ENCODE data around the gene USF3. TPM values are rescaled to one million over a fixed set of nuclear protein-coding genes. Genes with fewer than 3 reads are reported as not detected.
A peak's percentile ranks its signal among the peaks of the same experiment; 100 is the strongest.

USF3 gene
- total RNA-seq, 8 experiments from 2014 or later = 8.2 to 16.8 (median 9.7) TPM

GRCh38 chr3:113721636-113722035 lies 25.2 kb upstream of the USF3 start:
- WGBS, 10 experiments = 60 to 100% (median 88%) methylated on average over 1 to 3 of the region's 3 CpGs
- in situ Hi-C loops (cut with MboI; ENCODE audit: low pct_unique_long_range_greater_than_20kb in 2 of 9, low sequenced_read_pairs in 9 of 9, unreplicated experiment in 9 of 9) = no loop called here

GRCh38 chr3:113719758-113720157 lies 23.3 kb upstream of the USF3 start:
- H3K27ac ChIP-seq = no peak overlapping the region
- 92 to 100% (median 100%) methylated on average over 1 to 2 of the region's 2 CpGs for WGBS, 10 experiments
- no peak overlapping the region for H3K4me3 ChIP-seq
- no peaks in the 10 kb centered on the region for H3K4me1 ChIP-seq (replicated peaks in 1 of 2)
- in situ Hi-C loops (cut with MboI; ENCODE audit: low pct_unique_long_range_greater_than_20kb in 2 of 9, low sequenced_read_pairs in 9 of 9, unreplicated experiment in 9 of 9) = no loop called here
- no peak for ATAC-seq (replicated peaks in 6 of 8)

More at GRCh38 chr3:113721636-113722035, 25.2 kb upstream of the USF3 start:
- ATAC-seq (replicated peaks in 6 of 8) = no peak
- H3K4me3 ChIP-seq = no peak overlapping the region
- no peaks in the 10 kb centered on the region for H3K4me1 ChIP-seq (replicated peaks in 1 of 2)
- H3K27ac ChIP-seq = no peak overlapping the region

- H3K4me1 ChIP-seq (replicated peaks in 1 of 2) = no peaks in the 10 kb centered on the region
- H3K4me3 ChIP-seq = no peak overlapping the region
- no peak for ATAC-seq (replicated peaks in 6 of 8)
- WGBS, 10 experiments = 75 to 100% (median 100%) methylated on average over 1 of the region's 1 CpG; no CpG with 5 or more reads in 1 of the 10 experiments
- H3K27ac ChIP-seq = no peak overlapping the region
- in situ Hi-C loops (cut with MboI; ENCODE audit: low pct_unique_long_range_greater_than_20kb in 2 of 9, low sequenced_read_pairs in 9 of 9, unreplicated experiment in 9 of 9) = no loop called here
These were observed 22.9 kb upstream of the USF3 start for GRCh38 chr3:113719294-113719693.

- WGBS, 10 experiments = 80 to 100% (median 100%) methylated on average over 1 to 3 of the region's 3 CpGs; no CpG with 5 or more reads in 4 of the 10 experiments
- Histone ChIP-seq H3K4me1 (replicated peaks in 1 of 2) (no peaks in the 10 kb centered on the region), H3K27ac (no peak overlapping the region), H3K4me3 (no peak overlapping the region)
- in situ Hi-C loops (cut with MboI; ENCODE audit: low pct_unique_long_range_greater_than_20kb in 2 of 9, low sequenced_read_pairs in 9 of 9, unreplicated experiment in 9 of 9) = no loop called here
- ATAC-seq (replicated peaks in 6 of 8) = no peak
These were observed 21.4 kb upstream of the USF3 start for GRCh38 chr3:113717818-113718217.

- 87 to 100% (median 97%) methylated on average over 1 to 3 of the region's 3 CpGs; no CpG with 5 or more reads in 4 of the 10 experiments for whole genome bisulfite sequencing, 10 experiments
- Histone ChIP-seq H3K4me3 (no peak overlapping the region), H3K27ac (no peak overlapping the region), H3K4me1 (replicated peaks in 1 of 2) (no peaks in the 10 kb centered on the region)
- in situ Hi-C loops (cut with MboI; ENCODE audit: low pct_unique_long_range_greater_than_20kb in 2 of 9, low sequenced_read_pairs in 9 of 9, unreplicated experiment in 9 of 9) = no loop called here
- ATAC-seq (replicated peaks in 6 of 8) = no peak
These were observed 20.9 kb upstream of the USF3 start for GRCh38 chr3:113717308-113717707.

GRCh38 chr3:113714702-113715101 lies 18.3 kb upstream of the USF3 start:
- no peaks in the 10 kb centered on the region for H3K4me1 ChIP-seq (replicated peaks in 1 of 2)
- H3K4me3 ChIP-seq = no peak overlapping the region
- no peak for ATAC-seq (replicated peaks in 6 of 8)
- H3K27ac ChIP-seq = no peak overlapping the region
- WGBS, 10 experiments = 0 to 100% (median 20%) methylated on average over 1 of the region's 1 CpG; no CpG with 5 or more reads in 3 of the 10 experiments
- in situ Hi-C loops (cut with MboI; ENCODE audit: low pct_unique_long_range_greater_than_20kb in 2 of 9, low sequenced_read_pairs in 9 of 9, unreplicated experiment in 9 of 9) = no loop called here

- H3K4me3 ChIP-seq = no peak overlapping the region
- in situ Hi-C loops (cut with MboI; ENCODE audit: low pct_unique_long_range_greater_than_20kb in 2 of 9, low sequenced_read_pairs in 9 of 9, unreplicated experiment in 9 of 9) = no loop called here
- no peak overlapping the region for H3K27ac ChIP-seq
- no peaks in the 10 kb centered on the region for H3K4me1 ChIP-seq (replicated peaks in 1 of 2)
- ATAC-seq (replicated peaks in 6 of 8) = peak in 1 of 8 experiments; percentile 31
- WGBS, 10 experiments = 21 to 94% (median 82%) methylated on average over 1 to 3 of the region's 3 CpGs
These were observed 15.7 kb upstream of the USF3 start for GRCh38 chr3:113712129-113712528.

GRCh38 chr3:113707835-113708234 lies 11.4 kb upstream of the USF3 start:
- in situ Hi-C loops (cut with MboI; ENCODE audit: low pct_unique_long_range_greater_than_20kb in 2 of 9, low sequenced_read_pairs in 9 of 9, unreplicated experiment in 9 of 9) = no loop called here
- Histone ChIP-seq H3K27ac (no peak overlapping the region), H3K4me3 (no peak overlapping the region), H3K4me1 (replicated peaks in 1 of 2) (no peaks in the 10 kb centered on the region)
- ATAC-seq (replicated peaks in 6 of 8) = no peak
- 44 to 96% (median 87%) methylated on average over 2 to 4 of the region's 4 CpGs; no CpG with 5 or more reads in 2 of the 10 experiments for WGBS, 10 experiments

- Histone ChIP-seq H3K4me1 (replicated peaks in 1 of 2) (peaks cover 0 to 6% of the 10 kb centered on the region in 2 donors), H3K4me3 (no peak overlapping the region), H3K27ac (no peak overlapping the region)
- in situ Hi-C loops (cut with MboI; ENCODE audit: low pct_unique_long_range_greater_than_20kb in 2 of 9, low sequenced_read_pairs in 9 of 9, unreplicated experiment in 9 of 9) = no loop called here
- WGBS, 10 experiments = 38 to 100% (median 74%) methylated on average over 1 to 8 of the region's 24 CpGs; no CpG with 5 or more reads in 5 of the 10 experiments
- ATAC-seq (replicated peaks in 6 of 8) = no peak
These were observed 2.5 kb upstream of the USF3 start for GRCh38 chr3:113698956-113699355.

- H3K4me3 ChIP-seq = no peak overlapping the region
- WGBS, 10 experiments = 53 to 92% (median 84%) methylated on average over 3 to 6 of the region's 6 CpGs
- H3K27ac ChIP-seq = no peak overlapping the region
- in situ Hi-C loops (cut with MboI; ENCODE audit: low pct_unique_long_range_greater_than_20kb in 2 of 9, low sequenced_read_pairs in 9 of 9, unreplicated experiment in 9 of 9) = no loop called here
- peaks cover 0 to 6% of the 10 kb centered on the region in 2 donors for H3K4me1 ChIP-seq (replicated peaks in 1 of 2)
- ATAC-seq (replicated peaks in 6 of 8) = no peak
These were observed 1.8 kb upstream of the USF3 start for GRCh38 chr3:113698213-113698742.

GRCh38 chr3:113697500-113698090 lies 1.2 kb upstream of the USF3 start:
- Histone ChIP-seq H3K27ac (peak overlapping the region in 1 of 2 donors; percentile 51), H3K4me1 (replicated peaks in 1 of 2) (peaks cover 0 to 6% of the 10 kb centered on the region in 2 donors), H3K4me3 (peak overlapping the region; percentile 54 to 97 (median 65))
- no peak for ATAC-seq (replicated peaks in 6 of 8)
- WGBS, 10 experiments = 1 to 42% (median 24%) methylated on average over 2 to 10 of the region's 10 CpGs
- in situ Hi-C loops (cut with MboI; ENCODE audit: low pct_unique_long_range_greater_than_20kb in 2 of 9, low sequenced_read_pairs in 9 of 9, unreplicated experiment in 9 of 9) = no loop called here

- in situ Hi-C loops (cut with MboI; ENCODE audit: low pct_unique_long_range_greater_than_20kb in 2 of 9, low sequenced_read_pairs in 9 of 9, unreplicated experiment in 9 of 9) = no loop called here
- WGBS, 10 experiments = 0 to 2% (median 0%) methylated on average over 3 to 17 of the region's 38 CpGs; no CpG with 5 or more reads in 3 of the 10 experiments
These were observed 437 bp upstream of the USF3 start for GRCh38 chr3:113696658-113697499.

GRCh38 chr3:113695431-113695785 lies 1.0 kb downstream of the USF3 start:
- Histone ChIP-seq H3K4me1 (replicated peaks in 1 of 2) (peaks cover 0 to 6% of the 10 kb centered on the region in 2 donors), H3K27ac (no peak overlapping the region), H3K4me3 (peak overlapping the region; percentile 69 to 97 (median 81))
- in situ Hi-C loops (cut with MboI; ENCODE audit: low pct_unique_long_range_greater_than_20kb in 2 of 9, low sequenced_read_pairs in 9 of 9, unreplicated experiment in 9 of 9) = no loop called here
- 3 to 30% (median 22%) methylated on average over 2 to 8 of the region's 8 CpGs for WGBS, 10 experiments
- ATAC-seq (replicated peaks in 6 of 8) = no peak

More at GRCh38 chr3:113696658-113697499, 437 bp upstream of the USF3 start:
- Histone ChIP-seq H3K4me3 (peak overlapping the region; percentile 69 to 97 (median 81)), H3K4me1 (replicated peaks in 1 of 2) (peaks cover 0 to 6% of the 10 kb centered on the region in 2 donors), H3K27ac (peak overlapping the region in 1 of 2 donors; percentile 51)
- ATAC-seq (replicated peaks in 6 of 8) = peak; percentile 88 to 93 (median 90)

Measured in motor neuron (in vitro differentiated cells).